Neutrophil (primary cell): ENCODE measurements around the gene KDELR3.

ENCODE experiments used
- H3K27ac ChIP-seq: fragments of 200-600 bp; sonication (generic); 2 replicates; pipeline ENCODE4 v1.5.1; 2016; ENCODE audit warnings: mild to moderate bottlenecking, moderate library complexity
- H3K27me3 ChIP-seq: fragments of 200-600 bp; sonication (generic); 2 replicates; pipeline ENCODE4 v1.6.0; 2016; ENCODE audit warnings: mild to moderate bottlenecking
- H3K36me3 ChIP-seq: fragments of 200-600 bp; sonication (generic); 2 replicates; pipeline ENCODE4 v1.5.1; 2017
- H3K4me1 ChIP-seq, 2 experiments: fragments of 200-600 bp in 1 of 2; sonication (generic) in 1 of 2; 1 replicate in 1 of 2; 2 replicates in 1 of 2; pipeline versions ENCODE4 v1.5.1 to v1.6.1; 2013 to 2016; ENCODE audit warnings: low read depth in 1 of 2, low read length in 1 of 2, mild to moderate bottlenecking in 1 of 2, moderate library complexity in 1 of 2; ENCODE audit not compliant: control insufficient read depth in 1 of 2, insufficient read depth in 1 of 2
- H3K4me3 ChIP-seq, 2 experiments: fragments of 200-600 bp in 1 of 2; sonication (generic) in 1 of 2; 1 replicate in 1 of 2; 2 replicates in 1 of 2; pipeline ENCODE4 v1.5.1; 2013 to 2016; ENCODE audit warnings: low read depth in 1 of 2, low read length in 1 of 2, mild to moderate bottlenecking in 1 of 2, moderate library complexity in 1 of 2
- H3K9me3 ChIP-seq: fragments of 200-600 bp; sonication (generic); 2 replicates; pipeline ENCODE4 v1.5.1; 2016
- TF ChIP-seq, protein P1 (sequence below): fragments of 200-600 bp; sonication (generic); IDR thresholded peaks from 2 replicates; pipeline ENCODE4 v1.5.1; 2016; ENCODE audit warnings: antibody characterized with exemption

The KDELR3 gene

DNA sequence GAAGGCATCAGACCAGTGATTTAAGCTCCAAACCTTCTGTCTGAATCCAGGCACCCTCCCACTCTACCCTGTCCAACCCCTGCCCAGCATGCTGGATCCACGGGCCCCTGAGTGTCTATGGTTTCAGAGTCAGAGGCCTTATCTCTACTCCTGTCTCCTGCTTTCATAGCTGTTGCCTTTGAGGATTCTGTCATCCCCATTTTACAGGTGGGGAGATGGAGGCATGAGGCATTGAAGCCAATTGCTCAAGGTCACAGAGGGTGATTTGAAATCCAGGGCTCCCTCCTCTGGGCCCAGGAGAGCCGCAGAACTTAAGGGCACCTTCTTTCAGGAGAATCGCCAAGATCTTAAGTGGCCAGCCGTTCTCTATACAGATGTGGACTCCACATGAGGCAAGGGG lies 16.0 kb upstream of the KDELR3 start:
- Histone ChIP-seq H3K27ac (no peak overlapping the region), H3K36me3 (no peaks in the 10 kb centered on the region), H3K4me3 (no peak overlapping the region), H3K9me3 (no peaks in the 10 kb centered on the region), H3K4me1 (peaks cover 0 to 6% of the 10 kb centered on the region in 2 experiments), H3K27me3 (peaks cover 87% of the 10 kb centered on the region)
- TF ChIP-seq, protein P1, sequence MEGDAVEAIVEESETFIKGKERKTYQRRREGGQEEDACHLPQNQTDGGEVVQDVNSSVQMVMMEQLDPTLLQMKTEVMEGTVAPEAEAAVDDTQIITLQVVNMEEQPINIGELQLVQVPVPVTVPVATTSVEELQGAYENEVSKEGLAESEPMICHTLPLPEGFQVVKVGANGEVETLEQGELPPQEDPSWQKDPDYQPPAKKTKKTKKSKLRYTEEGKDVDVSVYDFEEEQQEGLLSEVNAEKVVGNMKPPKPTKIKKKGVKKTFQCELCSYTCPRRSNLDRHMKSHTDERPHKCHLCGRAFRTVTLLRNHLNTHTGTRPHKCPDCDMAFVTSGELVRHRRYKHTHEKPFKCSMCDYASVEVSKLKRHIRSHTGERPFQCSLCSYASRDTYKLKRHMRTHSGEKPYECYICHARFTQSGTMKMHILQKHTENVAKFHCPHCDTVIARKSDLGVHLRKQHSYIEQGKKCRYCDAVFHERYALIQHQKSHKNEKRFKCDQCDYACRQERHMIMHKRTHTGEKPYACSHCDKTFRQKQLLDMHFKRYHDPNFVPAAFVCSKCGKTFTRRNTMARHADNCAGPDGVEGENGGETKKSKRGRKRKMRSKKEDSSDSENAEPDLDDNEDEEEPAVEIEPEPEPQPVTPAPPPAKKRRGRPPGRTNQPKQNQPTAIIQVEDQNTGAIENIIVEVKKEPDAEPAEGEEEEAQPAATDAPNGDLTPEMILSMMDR: no peak

GRCh38 chr22:38452373-38453065 lies 15.4 kb upstream of the KDELR3 start:
- H3K4me3 ChIP-seq: no peak overlapping the region
- no peaks in the 10 kb centered on the region for H3K9me3 ChIP-seq
- TF ChIP-seq, protein P1: no peak
- H3K27ac ChIP-seq: no peak overlapping the region
- H3K36me3 ChIP-seq: no peaks in the 10 kb centered on the region
- H3K27me3 ChIP-seq: peaks cover 93% of the 10 kb centered on the region
- peaks cover 0 to 6% of the 10 kb centered on the region in 2 experiments for H3K4me1 ChIP-seq

GRCh38 chr22:38453066-38453672 lies 14.7 kb upstream of the KDELR3 start:
- peaks cover 99% of the 10 kb centered on the region for H3K27me3 ChIP-seq
- H3K4me1 ChIP-seq: peaks cover 0 to 6% of the 10 kb centered on the region in 2 experiments
- H3K36me3 ChIP-seq: no peaks in the 10 kb centered on the region
- TF ChIP-seq, protein P1: no peak
- H3K27ac ChIP-seq: no peak overlapping the region
- no peak overlapping the region for H3K4me3 ChIP-seq
- H3K9me3 ChIP-seq: no peaks in the 10 kb centered on the region

GRCh38 chr22:38453996-38454352 lies 13.9 kb upstream of the KDELR3 start:
- TF ChIP-seq, protein P1: no peak
- H3K4me1 ChIP-seq: peaks cover 0 to 6% of the 10 kb centered on the region in 2 experiments
- no peaks in the 10 kb centered on the region for H3K9me3 ChIP-seq
- no peaks in the 10 kb centered on the region for H3K36me3 ChIP-seq
- H3K27ac ChIP-seq: no peak overlapping the region
- peaks cover 99% of the 10 kb centered on the region for H3K27me3 ChIP-seq
- no peak overlapping the region for H3K4me3 ChIP-seq

DNA sequence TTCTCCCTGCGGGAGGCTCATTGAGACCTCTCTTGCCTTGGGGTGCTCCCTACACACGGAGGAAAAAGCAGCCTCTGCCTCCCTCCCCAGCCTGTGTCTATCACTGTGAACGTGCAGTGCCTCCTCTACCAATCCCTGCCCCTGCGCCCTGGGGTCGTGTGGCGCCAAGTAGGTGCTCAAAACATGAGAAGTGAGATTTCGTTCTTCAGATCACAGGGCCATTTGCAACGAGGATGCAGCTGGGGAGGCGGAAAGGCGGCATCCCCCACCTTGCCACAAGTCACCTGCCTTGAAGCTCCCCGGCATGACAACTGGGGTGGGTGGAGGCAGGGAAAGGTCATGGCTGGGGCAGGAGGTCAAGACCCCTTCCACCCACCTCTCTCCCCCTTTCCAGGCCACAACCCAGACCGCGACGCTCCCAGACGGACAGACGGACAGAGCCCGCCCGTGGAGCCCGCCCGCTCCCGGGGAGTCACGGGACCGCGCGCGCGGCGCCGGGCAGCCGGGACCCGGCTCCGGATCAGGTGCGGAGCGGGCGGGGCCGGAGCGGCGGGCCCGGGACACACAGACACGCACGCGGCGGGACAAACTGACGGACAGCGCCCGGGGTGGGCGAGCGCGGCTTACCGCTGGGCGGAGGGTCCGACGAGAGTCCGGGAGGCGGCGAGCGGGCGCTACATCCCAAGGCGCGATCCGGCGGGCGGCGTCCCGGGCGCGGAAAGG lies 13.4 kb upstream of the KDELR3 start:
- peaks cover 0 to 6% of the 10 kb centered on the region in 2 experiments for H3K4me1 ChIP-seq
- TF ChIP-seq, protein P1: no peak

More for the DNA sequence above, 13.4 kb upstream of the KDELR3 start:
- Histone ChIP-seq H3K4me3 (no peak overlapping the region), H3K27ac (no peak overlapping the region), H3K9me3 (no peaks in the 10 kb centered on the region), H3K36me3 (no peaks in the 10 kb centered on the region), H3K27me3 (peaks cover 99% of the 10 kb centered on the region)
